ENCODE measurements around the gene HMGCS2.

The HMGCS2 gene

GRCh38 chr1:119767486-119767885 is 1.2 kb downstream of the HMGCS2 start:
- Histone ChIP-seq H3K9me3 (no peaks in the 10 kb centered on the region), H3K4me3 (no peak overlapping the region), H3K27me3 (no peaks in the 10 kb centered on the region), H3K27ac (no peak overlapping the region), H3K36me3 (no peaks in the 10 kb centered on the region), H3K4me1 (no peaks in the 10 kb centered on the region)
- intact Hi-C loops (cut with DNase I; ENCODE audit: low total_unique reads): no loop called here
- TF ChIP-seq CTCF (IDR thresholded peaks at IDR 0.05): no peak
- no peak for DNase-seq

- Histone ChIP-seq H3K9me3 (no peaks in the 10 kb centered on the region), H3K27me3 (no peaks in the 10 kb centered on the region), H3K4me1 (no peaks in the 10 kb centered on the region), H3K4me3 (no peak overlapping the region), H3K36me3 (no peaks in the 10 kb centered on the region), H3K27ac (no peak overlapping the region)
- no peak for TF ChIP-seq CTCF (IDR thresholded peaks at IDR 0.05)
- DNase-seq: no peak
- intact Hi-C loops (cut with DNase I; ENCODE audit: low total_unique reads): no loop called here
Observed at GRCh38 chr1:119766374-119766794, 2.3 kb downstream of the HMGCS2 start.

- intact Hi-C loops (cut with DNase I; ENCODE audit: low total_unique reads): no loop called here
- H3K9me3 ChIP-seq: no peaks in the 10 kb centered on the region
- no peak overlapping the region for H3K27ac ChIP-seq
- H3K36me3 ChIP-seq: no peaks in the 10 kb centered on the region
- no peak overlapping the region for H3K4me3 ChIP-seq
- no peaks in the 10 kb centered on the region for H3K27me3 ChIP-seq
- no peak for TF ChIP-seq CTCF (IDR thresholded peaks at IDR 0.05)
- no peaks in the 10 kb centered on the region for H3K4me1 ChIP-seq
- DNase-seq: no peak
Observed at GRCh38 chr1:119764220-119764619, 4.5 kb downstream of the HMGCS2 start.

GRCh38 chr1:119762953-119763352 is 5.8 kb downstream of the HMGCS2 start:
- no peak overlapping the region for H3K4me3 ChIP-seq
- intact Hi-C loops (cut with DNase I; ENCODE audit: low total_unique reads): no loop called here
- no peaks in the 10 kb centered on the region for H3K4me1 ChIP-seq
- no peaks in the 10 kb centered on the region for H3K36me3 ChIP-seq
- no peaks in the 10 kb centered on the region for H3K9me3 ChIP-seq
- no peak for DNase-seq
- no peak overlapping the region for H3K27ac ChIP-seq
- TF ChIP-seq CTCF (IDR thresholded peaks at IDR 0.05): no peak
- no peaks in the 10 kb centered on the region for H3K27me3 ChIP-seq

- no peak for DNase-seq
- TF ChIP-seq CTCF (IDR thresholded peaks at IDR 0.05): no peak
- intact Hi-C loops (cut with DNase I; ENCODE audit: low total_unique reads): no loop called here
Observed at GRCh38 chr1:119762409-119762808, 6.3 kb downstream of the HMGCS2 start.

GRCh38 chr1:119758584-119758983 is 10.1 kb downstream of the HMGCS2 start:
- no peaks in the 10 kb centered on the region for H3K4me1 ChIP-seq
- intact Hi-C loops (cut with DNase I; ENCODE audit: low total_unique reads): no loop called here
- no peak for TF ChIP-seq CTCF (IDR thresholded peaks at IDR 0.05)
- no peak overlapping the region for H3K27ac ChIP-seq
- DNase-seq: no peak
- H3K4me3 ChIP-seq: no peak overlapping the region
- no peaks in the 10 kb centered on the region for H3K27me3 ChIP-seq
- no peaks in the 10 kb centered on the region for H3K36me3 ChIP-seq
- no peaks in the 10 kb centered on the region for H3K9me3 ChIP-seq

More at GRCh38 chr1:119762409-119762808, 6.3 kb downstream of the HMGCS2 start:
- Histone ChIP-seq H3K27ac (no peak overlapping the region), H3K4me3 (no peak overlapping the region), H3K27me3 (no peaks in the 10 kb centered on the region), H3K36me3 (no peaks in the 10 kb centered on the region), H3K4me1 (no peaks in the 10 kb centered on the region), H3K9me3 (no peaks in the 10 kb centered on the region)
